WTC11 (cell line): Measurements from ENCODE around the gene CADM1. TPM values are rescaled to one million over a fixed set of nuclear protein-coding genes. Genes with fewer than 3 reads are reported as not detected.

ENCODE experiments used
- ATAC-seq: fragments of 200-7000 bp; cut with Tn5 transposase; 2 replicates; pipeline ENCODE4 v1.10.0; 2021; ENCODE audit warnings: mild to moderate bottlenecking, moderate library complexity
- CTCF ChIA-PET: fragments of 300-600 bp; sonication (Branson Sonifier 250); formaldehyde crosslinking; loops from one replicate; lab custom pipeline; 2021; ENCODE audit warnings: antibody characterized with exemption; lab: Charles Lee
- POLR2A ChIA-PET: fragments of 350-600 bp; sonication (Branson Sonifier 250); formaldehyde crosslinking; loops from one replicate; lab custom pipeline; 2021; ENCODE audit warnings: antibody characterized with exemption; lab: Charles Lee
- DNase-seq: peaks from one replicate; pipeline ENCODE4 v3.0.0; 2021; ENCODE audit warnings: low spot score
- H3K27ac Mint-ChIP-seq: 2 replicates; pipeline ENCODE4 v1.8.0; 2021; ENCODE audit warnings: mixed read lengths
- H3K27me3 Mint-ChIP-seq: 2 replicates; pipeline ENCODE4 v1.8.0; 2021; ENCODE audit warnings: low read depth, mild to moderate bottlenecking, moderate library complexity, mixed read lengths
- H3K36me3 Mint-ChIP-seq: 2 replicates; pipeline ENCODE4 v1.8.0; 2021; ENCODE audit warnings: mixed read lengths
- H3K4me1 Mint-ChIP-seq: 2 replicates; pipeline ENCODE4 v1.8.0; 2022; ENCODE audit warnings: mixed read lengths
- H3K4me3 Mint-ChIP-seq: 2 replicates; pipeline ENCODE4 v1.8.0; 2021; ENCODE audit warnings: mild to moderate bottlenecking, moderate library complexity, mixed read lengths
- H3K9me3 Mint-ChIP-seq: 2 replicates; pipeline ENCODE4 v1.8.0; 2021; ENCODE audit warnings: mixed read lengths
- CBFB ChIP-seq: sonication (generic); formaldehyde crosslinking; IDR thresholded peaks from 2 replicates; pipeline ENCODE4 v1.8.1; 2022; ENCODE audit warnings: mild to moderate bottlenecking, low read depth, missing genetic modification reagents
- GTF2I ChIP-seq: fragments of 250-450 bp; sonication (Bioruptor Pico); conservative IDR thresholded peaks from 2 replicates; pipeline ENCODE4 v1.4.0; 2021; ENCODE audit warnings: mild to moderate bottlenecking
- IRF2 ChIP-seq: sonication (generic); formaldehyde crosslinking; IDR thresholded peaks from 2 replicates; pipeline ENCODE4 v1.8.0; 2022; ENCODE audit warnings: low read depth, missing genetic modification reagents, borderline replicate concordance
- NFATC4 ChIP-seq: fragments of 250-450 bp; sonication (Bioruptor Pico); IDR thresholded peaks from 2 replicates; pipeline ENCODE4 v1.9.0; 2021; ENCODE audit warnings: mild to moderate bottlenecking
- SMAD4 ChIP-seq: sonication (generic); formaldehyde crosslinking; IDR thresholded peaks from 2 replicates; pipeline ENCODE4 v1.8.0; 2022; ENCODE audit warnings: mild to moderate bottlenecking, missing genetic modification reagents
- TEAD1 ChIP-seq: sonication (generic); formaldehyde crosslinking; IDR thresholded peaks from 2 replicates; pipeline ENCODE4 v1.8.0; 2022; ENCODE audit warnings: mild to moderate bottlenecking, missing genetic modification reagents
- TP53 ChIP-seq: sonication (generic); formaldehyde crosslinking; IDR thresholded peaks from 2 replicates; pipeline ENCODE4 v1.8.1; 2023; ENCODE audit warnings: mild to moderate bottlenecking, missing genetic modification reagents
- USF2 ChIP-seq: sonication (generic); formaldehyde crosslinking; IDR thresholded peaks from 2 replicates; pipeline ENCODE4 v1.8.1; 2023; ENCODE audit warnings: mild to moderate bottlenecking, missing genetic modification reagents, moderate library complexity
- ZNF317 ChIP-seq: sonication (generic); formaldehyde crosslinking; IDR thresholded peaks from 2 replicates; pipeline ENCODE4 v1.8.1; 2023; ENCODE audit warnings: low read depth, mild to moderate bottlenecking, moderate library complexity, missing genetic modification reagents, borderline replicate concordance
- ZSCAN18 ChIP-seq: fragments of 250-450 bp; sonication (Bioruptor Pico); IDR thresholded peaks from 2 replicates; pipeline ENCODE4 v2.1.2; 2022; ENCODE audit warnings: mild to moderate bottlenecking, moderate library complexity
- total RNA-seq: library from RNA; stranded (reverse); gene quantifications from 3 replicates; pipeline ENCODE4 v1.2.3, GENCODE V29; 2021
- TF ChIP-seq, protein P1 (sequence below): sonication (generic); formaldehyde crosslinking; IDR thresholded peaks from 2 replicates; pipeline ENCODE4 v1.8.1; 2023; ENCODE audit warnings: mild to moderate bottlenecking, missing genetic modification reagents
- TF ChIP-seq, protein P2 (sequence below): sonication (generic); formaldehyde crosslinking; IDR thresholded peaks from 2 replicates; pipeline ENCODE4 v1.8.0; 2022; ENCODE audit warnings: mild to moderate bottlenecking, missing genetic modification reagents
- TF ChIP-seq, protein P3 (sequence below): fragments of 250-450 bp; sonication (Bioruptor Pico); conservative IDR thresholded peaks from 2 replicates; pipeline ENCODE4 v1.9.0; 2021; ENCODE audit warnings: mild to moderate bottlenecking
- TF ChIP-seq, protein P4 (sequence below): fragments of 250-450 bp; sonication (Bioruptor Pico); IDR thresholded peaks from 2 replicates; pipeline ENCODE4 v1.9.0; 2021; ENCODE audit warnings: mild to moderate bottlenecking, borderline replicate concordance

CADM1 gene
- total RNA-seq, 1 experiment from 2014 or later = 26.8 TPM

- H3K27me3 Mint-ChIP-seq = peaks cover 21% of the 10 kb centered on the region
- H3K4me1 Mint-ChIP-seq = peaks cover 10% of the 10 kb centered on the region
- TF ChIP-seq CBFB (CRISPR knock-in tag) (no peak), USF2 (CRISPR knock-in tag) (no peak), SMAD4 (CRISPR knock-in tag) (no peak), NFATC4 (CRISPR knock-in tag) (no peak), TP53 (no peak), TEAD1 (CRISPR knock-in tag) (no peak), GTF2I (CRISPR knock-in tag) (no peak)
- TF ChIP-seq, protein P1, sequence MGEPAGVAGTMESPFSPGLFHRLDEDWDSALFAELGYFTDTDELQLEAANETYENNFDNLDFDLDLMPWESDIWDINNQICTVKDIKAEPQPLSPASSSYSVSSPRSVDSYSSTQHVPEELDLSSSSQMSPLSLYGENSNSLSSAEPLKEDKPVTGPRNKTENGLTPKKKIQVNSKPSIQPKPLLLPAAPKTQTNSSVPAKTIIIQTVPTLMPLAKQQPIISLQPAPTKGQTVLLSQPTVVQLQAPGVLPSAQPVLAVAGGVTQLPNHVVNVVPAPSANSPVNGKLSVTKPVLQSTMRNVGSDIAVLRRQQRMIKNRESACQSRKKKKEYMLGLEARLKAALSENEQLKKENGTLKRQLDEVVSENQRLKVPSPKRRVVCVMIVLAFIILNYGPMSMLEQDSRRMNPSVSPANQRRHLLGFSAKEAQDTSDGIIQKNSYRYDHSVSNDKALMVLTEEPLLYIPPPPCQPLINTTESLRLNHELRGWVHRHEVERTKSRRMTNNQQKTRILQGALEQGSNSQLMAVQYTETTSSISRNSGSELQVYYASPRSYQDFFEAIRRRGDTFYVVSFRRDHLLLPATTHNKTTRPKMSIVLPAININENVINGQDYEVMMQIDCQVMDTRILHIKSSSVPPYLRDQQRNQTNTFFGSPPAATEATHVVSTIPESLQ (CRISPR knock-in tag) = no peak
- TF ChIP-seq, protein P2, sequence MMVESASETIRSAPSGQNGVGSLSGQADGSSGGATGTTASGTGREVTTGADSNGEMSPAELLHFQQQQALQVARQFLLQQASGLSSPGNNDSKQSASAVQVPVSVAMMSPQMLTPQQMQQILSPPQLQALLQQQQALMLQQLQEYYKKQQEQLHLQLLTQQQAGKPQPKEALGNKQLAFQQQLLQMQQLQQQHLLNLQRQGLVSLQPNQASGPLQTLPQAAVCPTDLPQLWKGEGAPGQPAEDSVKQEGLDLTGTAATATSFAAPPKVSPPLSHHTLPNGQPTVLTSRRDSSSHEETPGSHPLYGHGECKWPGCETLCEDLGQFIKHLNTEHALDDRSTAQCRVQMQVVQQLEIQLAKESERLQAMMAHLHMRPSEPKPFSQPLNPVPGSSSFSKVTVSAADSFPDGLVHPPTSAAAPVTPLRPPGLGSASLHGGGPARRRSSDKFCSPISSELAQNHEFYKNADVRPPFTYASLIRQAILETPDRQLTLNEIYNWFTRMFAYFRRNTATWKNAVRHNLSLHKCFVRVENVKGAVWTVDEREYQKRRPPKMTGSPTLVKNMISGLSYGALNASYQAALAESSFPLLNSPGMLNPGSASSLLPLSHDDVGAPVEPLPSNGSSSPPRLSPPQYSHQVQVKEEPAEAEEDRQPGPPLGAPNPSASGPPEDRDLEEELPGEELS (CRISPR knock-in tag) = no peak
- TF ChIP-seq, protein P3, sequence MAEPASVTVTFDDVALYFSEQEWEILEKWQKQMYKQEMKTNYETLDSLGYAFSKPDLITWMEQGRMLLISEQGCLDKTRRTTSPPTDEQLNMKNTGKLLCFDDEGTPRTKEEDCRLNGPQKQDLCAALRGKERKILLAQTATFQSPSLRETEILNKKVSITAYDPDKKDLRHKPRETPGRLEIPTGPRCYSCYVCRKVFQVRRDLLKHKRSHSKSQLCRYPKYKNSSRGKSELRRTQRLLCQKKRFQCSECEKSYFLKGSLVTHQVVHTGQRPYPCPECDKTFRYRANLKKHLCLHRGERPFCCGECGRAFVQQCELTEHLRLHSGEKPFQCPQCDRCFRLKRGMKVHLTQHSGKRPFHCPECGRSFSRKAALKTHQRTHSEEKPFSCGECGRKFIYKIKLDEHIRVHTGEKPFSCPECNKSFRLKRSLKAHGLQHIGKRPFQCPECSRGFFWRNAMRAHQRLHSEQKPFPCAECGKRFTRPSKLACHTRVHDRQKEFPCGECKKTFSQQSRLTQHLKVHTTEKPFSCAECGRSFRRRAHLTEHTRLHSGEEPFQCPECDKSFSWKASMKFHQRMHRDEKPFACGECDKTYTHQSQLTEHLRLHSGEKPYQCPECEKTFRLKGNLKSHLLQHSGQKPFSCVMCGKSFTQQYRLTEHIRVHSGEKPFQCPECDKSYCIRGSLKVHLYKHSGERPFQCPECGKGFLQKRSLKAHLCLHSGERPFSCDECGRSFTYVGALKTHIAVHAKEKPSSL (CRISPR knock-in tag) = no peak
- TF ChIP-seq, protein P4, sequence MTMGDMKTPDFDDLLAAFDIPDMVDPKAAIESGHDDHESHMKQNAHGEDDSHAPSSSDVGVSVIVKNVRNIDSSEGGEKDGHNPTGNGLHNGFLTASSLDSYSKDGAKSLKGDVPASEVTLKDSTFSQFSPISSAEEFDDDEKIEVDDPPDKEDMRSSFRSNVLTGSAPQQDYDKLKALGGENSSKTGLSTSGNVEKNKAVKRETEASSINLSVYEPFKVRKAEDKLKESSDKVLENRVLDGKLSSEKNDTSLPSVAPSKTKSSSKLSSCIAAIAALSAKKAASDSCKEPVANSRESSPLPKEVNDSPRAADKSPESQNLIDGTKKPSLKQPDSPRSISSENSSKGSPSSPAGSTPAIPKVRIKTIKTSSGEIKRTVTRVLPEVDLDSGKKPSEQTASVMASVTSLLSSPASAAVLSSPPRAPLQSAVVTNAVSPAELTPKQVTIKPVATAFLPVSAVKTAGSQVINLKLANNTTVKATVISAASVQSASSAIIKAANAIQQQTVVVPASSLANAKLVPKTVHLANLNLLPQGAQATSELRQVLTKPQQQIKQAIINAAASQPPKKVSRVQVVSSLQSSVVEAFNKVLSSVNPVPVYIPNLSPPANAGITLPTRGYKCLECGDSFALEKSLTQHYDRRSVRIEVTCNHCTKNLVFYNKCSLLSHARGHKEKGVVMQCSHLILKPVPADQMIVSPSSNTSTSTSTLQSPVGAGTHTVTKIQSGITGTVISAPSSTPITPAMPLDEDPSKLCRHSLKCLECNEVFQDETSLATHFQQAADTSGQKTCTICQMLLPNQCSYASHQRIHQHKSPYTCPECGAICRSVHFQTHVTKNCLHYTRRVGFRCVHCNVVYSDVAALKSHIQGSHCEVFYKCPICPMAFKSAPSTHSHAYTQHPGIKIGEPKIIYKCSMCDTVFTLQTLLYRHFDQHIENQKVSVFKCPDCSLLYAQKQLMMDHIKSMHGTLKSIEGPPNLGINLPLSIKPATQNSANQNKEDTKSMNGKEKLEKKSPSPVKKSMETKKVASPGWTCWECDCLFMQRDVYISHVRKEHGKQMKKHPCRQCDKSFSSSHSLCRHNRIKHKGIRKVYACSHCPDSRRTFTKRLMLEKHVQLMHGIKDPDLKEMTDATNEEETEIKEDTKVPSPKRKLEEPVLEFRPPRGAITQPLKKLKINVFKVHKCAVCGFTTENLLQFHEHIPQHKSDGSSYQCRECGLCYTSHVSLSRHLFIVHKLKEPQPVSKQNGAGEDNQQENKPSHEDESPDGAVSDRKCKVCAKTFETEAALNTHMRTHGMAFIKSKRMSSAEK = no peak
- ChIA-PET POLR2A (no interaction called here), CTCF (no interaction called here)
- H3K27ac Mint-ChIP-seq = no peak overlapping the region
- no peaks in the 10 kb centered on the region; the same call in 1 of the 2 replicates for H3K9me3 Mint-ChIP-seq
- no peaks in the 10 kb centered on the region for H3K36me3 Mint-ChIP-seq
- DNase-seq (no peak), ATAC-seq (no peak)
- no peak overlapping the region for H3K4me3 Mint-ChIP-seq
These were observed 32.8 kb downstream of the CADM1 start for GRCh38 chr11:115471367-115471766.

DNA sequence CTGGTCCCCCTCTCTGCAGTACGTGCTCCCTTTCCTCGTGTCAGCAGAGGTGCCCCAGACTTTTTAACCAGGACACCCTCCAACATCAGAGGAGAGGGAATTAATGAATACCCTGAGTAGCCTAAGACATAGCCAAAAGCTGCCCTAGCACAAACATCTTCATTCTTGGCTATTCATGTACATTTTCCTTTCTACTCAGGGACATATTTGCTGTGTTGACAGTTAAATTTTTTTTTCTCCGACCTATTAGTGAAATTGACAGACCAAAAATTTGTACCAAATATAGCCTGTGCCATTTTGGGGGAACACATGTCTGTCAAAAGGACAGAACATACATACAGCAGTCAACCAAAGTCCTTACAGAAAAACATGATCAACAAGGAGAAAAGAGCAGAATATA, 33.3 kb downstream of the CADM1 start:
- Mint-ChIP-seq H3K4me1 (peaks cover 8% of the 10 kb centered on the region), H3K36me3 (no peaks in the 10 kb centered on the region), H3K27me3 (peaks cover 19% of the 10 kb centered on the region), H3K4me3 (no peak overlapping the region), H3K9me3 (no peaks in the 10 kb centered on the region; the same call in 1 of the 2 replicates), H3K27ac (no peak overlapping the region)
- DNase-seq = no peak
- CTCF ChIA-PET = no interaction called here
- ATAC-seq = no peak
- TF ChIP-seq ZNF317 (no peak), ZSCAN18 (no peak), IRF2 (CRISPR knock-in tag) (no peak), NFATC4 (CRISPR knock-in tag) (no peak)
- TF ChIP-seq, protein P1 (CRISPR knock-in tag) = no peak
- POLR2A ChIA-PET = no interaction called here
